GM21515 (cell line): ENCODE results near the gene GZF1.

Experiments used
- ATAC-seq: cut with Tn5 transposase; IDR thresholded peaks from one replicate; pipeline ENCODE4 v1.9.1; 2021; ENCODE audit not compliant: unreplicated experiment

Gene GZF1

GRCh38 chr20:23368316-23369071 is 6.5 kb downstream of the GZF1 start:
- no peak for ATAC-seq

GRCh38 chr20:23369072-23369823 is 7.3 kb downstream of the GZF1 start:
- no peak for ATAC-seq

DNA sequence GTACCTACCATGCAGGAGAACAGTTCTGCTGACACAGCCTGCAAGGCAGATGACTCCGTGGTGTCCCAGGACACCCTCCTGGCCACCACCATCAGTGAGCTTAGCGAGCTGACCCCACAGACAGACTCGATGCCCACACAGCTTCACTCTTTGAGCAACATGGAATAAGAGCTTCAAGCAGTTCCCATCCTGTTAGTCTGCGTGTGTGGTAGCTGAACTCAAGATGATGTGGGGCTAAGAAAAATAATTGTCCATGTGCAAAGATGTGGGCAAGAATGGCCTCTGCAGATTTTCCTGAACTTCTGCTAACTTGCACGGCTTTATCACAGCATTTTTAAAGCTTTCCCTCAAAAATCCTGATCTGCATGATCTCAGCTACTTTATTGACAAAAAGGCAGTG is 8.3 kb downstream of the GZF1 start:
- no peak for ATAC-seq

DNA sequence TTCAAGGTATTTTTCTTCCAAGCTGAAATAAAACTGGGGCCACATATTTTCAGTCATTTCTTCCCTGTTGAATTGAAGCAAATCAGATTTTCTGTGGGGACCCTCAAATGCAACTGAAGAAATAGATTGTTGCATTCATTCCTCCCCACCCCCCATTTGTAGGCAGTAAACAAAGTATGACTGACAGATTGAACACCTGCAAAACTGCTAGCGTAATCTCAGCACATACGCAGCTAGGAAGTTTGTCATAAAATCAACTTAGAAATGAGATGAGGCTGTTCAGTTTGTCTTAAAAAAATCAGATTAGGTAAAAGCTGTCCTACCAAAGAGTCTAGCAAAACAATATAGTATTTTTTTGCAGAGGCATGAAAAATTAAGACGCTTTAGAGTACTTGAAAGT is 8.9 kb downstream of the GZF1 start:
- no peak for ATAC-seq

DNA sequence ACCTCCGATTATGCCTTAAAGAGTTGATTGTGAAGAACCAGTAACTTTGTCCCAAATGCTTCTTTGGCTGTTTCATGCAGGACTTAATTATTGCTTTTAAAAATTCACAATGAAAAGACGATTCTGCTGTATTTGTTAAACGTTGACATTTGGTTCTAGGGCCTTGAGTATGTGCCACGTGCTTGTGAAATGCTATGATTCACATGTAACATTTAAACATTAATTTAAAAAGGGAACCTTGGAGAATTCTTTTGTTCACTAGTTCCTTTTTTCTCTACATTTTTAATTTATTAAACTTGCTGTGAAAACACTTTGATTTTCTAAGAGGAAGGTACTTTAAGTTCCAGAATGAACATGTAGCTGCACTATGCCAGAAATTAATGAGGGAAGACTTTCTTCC is 9.5 kb downstream of the GZF1 start:
- no peak for ATAC-seq

GRCh38 chr20:23374441-23374840 is 12.5 kb downstream of the GZF1 start:
- no peak for ATAC-seq

DNA sequence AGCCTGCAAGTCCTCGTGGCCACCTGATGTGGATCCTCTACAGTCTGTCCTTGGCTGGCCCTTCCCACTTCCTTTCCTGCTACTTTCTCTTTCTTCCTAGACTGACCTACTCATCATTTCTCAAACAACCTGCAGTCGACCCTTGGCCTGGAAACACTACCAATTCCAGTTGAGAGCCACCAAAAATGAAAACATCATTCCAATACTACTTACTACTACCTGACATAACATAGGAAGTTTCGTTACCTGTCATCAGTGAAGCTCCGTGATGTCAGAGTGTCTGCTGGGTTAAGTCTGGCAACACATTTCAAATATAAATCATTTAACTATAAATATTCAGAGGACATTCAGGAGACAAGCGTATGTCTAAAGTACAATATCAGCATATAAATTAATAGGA is 13.8 kb downstream of the GZF1 start:
- no peak for ATAC-seq

GRCh38 chr20:23379772-23380171 is 17.8 kb downstream of the GZF1 start:
- ATAC-seq, result no peak

DNA sequence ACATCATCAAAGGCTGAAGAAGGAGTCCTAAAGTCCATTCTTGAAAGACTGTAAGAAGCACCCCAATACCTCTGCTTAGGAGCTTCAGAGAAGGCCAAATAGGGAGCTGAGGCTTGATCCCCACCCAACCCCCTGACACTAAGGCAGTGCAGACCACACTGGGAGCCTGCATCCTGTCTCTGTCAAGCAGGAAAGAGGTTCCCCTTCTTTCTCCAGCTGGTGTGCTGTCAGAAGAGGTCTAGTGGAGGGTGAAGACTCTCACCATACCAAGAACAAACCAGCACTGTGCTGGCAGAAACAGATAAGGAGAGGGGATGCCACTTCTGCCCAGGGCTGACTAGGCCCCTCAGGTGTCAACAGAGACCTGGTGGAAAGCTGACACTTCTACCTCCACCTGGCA is 19.9 kb downstream of the GZF1 start:
- ATAC-seq, result no peak

DNA sequence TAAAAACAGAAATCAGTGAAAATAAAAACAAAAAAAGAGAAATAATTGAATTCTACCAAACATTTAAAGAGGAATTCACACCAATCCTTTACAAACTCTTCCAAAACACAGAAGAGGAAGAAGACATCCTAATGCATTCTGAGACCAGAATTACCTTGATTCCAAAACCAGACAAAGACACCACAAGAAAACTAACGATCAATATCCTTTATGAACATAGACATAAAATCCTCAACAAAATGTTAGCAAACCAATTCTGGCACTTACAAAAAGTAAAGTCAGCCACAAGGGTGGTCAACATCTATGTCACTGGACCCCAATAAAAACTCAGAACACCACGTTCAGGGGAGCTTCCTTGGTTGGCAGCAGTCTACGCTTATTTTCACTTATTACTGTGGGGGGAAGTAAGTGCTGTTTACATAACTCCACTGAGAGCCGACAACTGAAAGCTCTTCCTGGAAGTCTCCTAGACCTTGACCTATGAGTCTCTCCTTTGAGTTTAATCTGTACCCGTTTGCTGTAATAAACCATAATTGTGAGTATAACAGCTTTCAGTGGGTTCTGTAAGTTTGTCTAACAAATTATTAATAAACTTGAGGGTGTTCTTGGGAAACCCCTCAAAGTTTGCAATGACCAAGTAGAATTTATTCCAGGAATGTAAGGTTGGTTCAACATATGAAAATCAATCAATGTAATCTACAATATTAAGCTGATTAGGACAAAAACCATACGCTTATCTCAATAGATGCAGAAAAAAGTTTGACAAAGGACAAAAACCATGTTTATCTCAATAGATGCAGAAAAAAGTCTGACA is 24.5 kb downstream of the GZF1 start:
- ATAC-seq, result no peak

DNA sequence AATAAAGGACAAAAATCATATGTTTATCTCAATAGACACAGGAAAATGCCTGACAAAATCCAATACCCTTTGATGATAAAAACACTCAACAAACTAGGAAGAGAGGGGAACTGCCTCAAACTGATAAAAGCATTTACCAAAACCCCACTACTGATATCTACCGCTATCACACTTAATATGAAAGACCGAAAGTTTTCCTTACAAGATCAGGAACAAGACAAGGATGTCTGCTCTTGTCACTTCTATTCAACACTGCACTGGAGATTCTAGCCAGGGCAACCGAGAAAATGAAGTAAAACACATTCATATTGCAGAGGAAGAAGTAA is 25.1 kb downstream of the GZF1 start:
- ATAC-seq, result no peak

DNA sequence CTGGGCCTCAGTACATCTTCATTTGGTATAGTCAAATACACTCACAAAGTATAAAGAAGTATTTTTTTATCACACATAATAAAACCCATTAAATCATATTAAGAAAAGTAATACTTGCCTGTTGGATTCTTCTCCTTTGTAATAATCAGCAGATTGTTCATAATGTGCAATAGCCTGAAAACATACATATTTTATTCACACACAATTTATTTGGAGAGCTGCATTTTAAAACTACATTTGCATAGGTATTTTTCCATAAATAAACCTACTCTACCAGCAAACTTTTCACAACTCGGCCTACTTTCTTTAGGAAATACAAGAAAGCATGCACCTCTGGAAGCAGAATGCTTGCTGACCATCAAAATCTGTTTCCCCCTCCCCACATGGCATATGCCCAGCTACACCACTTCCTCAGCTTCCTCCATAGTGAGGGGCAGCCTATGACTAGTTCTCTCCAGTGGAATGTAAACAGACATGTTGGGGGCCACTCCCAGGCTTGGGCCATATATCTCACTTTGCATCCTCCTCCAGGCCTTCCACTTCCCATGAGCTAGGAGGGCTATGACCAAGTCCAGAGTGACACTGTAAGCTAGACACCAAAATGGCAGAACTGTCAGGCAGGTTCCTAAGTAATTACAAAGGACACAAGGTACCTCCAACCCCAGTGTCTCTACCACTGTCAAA is 28.3 kb downstream of the GZF1 start:
- ATAC-seq, result no peak

- ATAC-seq, result no peak
Measured at GRCh38 chr20:23391707-23392310, 29.8 kb downstream of the GZF1 start.

DNA sequence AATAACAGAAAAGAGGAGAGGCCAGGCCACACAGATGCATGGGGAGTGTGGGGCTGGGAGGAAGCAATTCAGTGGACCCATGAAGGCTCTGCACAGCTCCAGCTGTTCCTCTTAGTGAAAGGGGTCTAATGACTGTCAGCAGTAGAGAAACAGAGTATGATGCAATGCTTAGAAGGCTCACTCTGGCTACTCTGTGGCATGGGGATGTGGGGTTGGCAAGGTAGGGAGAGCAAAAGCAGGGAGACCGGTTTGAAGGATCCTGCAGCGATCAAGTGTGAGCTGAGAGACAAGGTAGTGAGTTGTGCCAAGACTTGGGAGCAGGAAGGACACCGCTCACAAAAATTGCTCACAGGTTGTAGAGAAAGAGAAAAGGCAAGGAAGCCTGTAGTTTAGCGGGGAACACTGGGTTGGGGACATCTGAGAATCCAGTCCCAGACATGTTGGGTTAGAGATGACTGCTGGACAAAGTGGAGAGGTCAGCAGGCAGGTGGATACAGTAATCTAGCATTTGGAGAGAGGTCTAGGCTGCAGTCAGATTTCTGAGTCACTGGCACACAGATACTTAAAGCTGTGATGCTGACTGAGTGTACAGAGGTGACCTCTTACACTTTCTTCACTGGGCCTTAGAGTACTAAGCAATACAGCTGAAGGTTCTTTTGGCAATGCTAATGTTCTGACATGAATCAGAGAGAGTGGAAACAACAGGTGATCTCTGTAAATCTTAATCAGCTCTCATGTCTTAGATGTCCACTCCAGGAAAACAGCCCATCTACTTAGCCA is 32.2 kb downstream of the GZF1 start:
- no peak for ATAC-seq

- no peak for ATAC-seq
Measured at GRCh38 chr20:23396950-23397627, 35.1 kb downstream of the GZF1 start.

- ATAC-seq, result no peak
Measured at GRCh38 chr20:23397961-23398360, 36.0 kb downstream of the GZF1 start.

DNA sequence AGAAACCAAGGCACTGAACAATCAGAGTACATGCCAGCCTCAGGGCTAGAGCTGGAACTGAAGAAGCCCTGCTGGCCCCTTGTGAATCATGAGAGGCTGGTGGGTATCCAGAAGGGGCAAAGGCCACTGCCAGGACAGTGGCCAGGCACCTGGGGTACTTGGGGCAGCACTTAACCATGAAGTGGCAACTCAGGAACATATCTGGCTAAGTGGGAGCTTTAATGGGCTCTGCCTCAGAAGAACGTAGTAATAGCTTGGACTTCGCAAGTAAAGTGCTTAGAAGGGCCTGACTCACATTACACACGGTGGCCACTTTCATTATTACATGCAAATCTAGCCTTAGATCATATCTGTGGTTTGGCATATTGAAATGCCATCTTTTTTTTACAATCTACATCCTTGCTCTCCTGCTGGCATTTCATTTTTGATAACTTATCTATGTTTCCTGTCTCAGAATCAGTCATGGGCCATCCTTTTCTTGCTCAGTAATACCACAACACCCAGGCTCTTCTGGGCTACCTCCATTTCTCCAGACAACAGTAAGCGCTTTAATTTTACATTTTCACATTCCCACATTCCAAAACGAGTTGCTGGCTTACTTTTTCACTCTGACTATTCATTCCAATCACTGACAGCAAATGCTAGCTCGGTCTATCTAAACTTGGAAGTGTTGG is 37.7 kb downstream of the GZF1 start:
- ATAC-seq, result no peak

- ATAC-seq, result no peak
Measured at GRCh38 chr20:23401051-23401450, 39.1 kb downstream of the GZF1 start.

- ATAC-seq, result no peak
Measured at GRCh38 chr20:23403751-23404150, 41.8 kb downstream of the GZF1 start.
